ACHN (cell line): Measurements from ENCODE around the gene UMOD.
A peak's percentile ranks its signal among the peaks of the same experiment; 100 is the strongest.

Experiments
- DNase-seq: peaks from one replicate; pipeline ENCODE4 v3.0.0-alpha.2; 2015
- in situ Hi-C: cut with HindIII; loops from 2 replicates; pipeline ENCODE4 v1.10.0; 2017; ENCODE audit warnings: low sequenced_read_pairs, low pct_ligation_motif_present, low pct_unique_long_range_greater_than_20kb

Gene UMOD

DNA sequence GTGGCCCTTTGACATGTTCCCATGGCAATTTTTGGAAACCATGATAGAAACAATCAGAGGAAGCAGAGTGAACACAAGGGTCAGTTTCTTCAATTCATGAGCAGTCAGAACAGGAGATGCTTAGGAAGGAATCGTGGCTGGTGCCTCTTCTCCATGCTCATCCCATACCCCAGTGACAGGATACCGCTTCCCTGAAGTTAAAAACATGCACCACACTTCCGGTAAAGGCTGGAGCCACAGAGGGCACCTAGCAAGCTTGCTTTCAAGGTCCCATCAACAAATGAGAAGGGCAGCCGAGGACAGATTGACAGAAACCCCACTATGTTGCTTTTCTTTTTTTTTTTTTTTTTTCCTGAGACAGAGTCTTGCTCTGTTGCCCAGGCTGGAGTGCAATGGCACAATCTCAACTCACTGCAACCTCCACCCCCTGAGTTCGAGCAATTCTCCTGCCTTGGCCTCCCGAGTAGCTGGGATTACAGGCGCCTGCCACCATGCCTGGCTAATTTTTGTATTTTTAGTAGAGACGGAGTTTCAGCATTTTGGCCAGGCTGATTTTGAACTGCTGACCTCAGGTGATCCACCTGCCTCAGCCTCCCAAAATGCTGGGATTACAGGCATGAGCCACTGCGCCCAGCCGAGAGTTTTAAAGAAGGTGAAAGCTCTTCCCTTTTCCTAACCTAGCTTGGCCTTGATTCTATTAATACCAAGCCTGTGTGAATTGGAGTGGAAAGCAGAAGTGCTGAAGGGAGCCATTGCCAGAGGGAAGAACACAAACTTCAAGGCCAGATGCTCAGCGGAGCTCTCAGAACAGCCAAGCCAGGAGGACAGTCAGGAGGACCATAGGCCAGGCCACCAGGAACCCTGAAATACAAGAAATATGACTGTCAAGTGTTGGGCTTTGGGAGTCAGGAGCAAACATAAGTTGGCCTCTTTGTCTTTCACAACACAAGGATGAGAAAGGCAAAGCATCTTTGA, 41.8 kb downstream of the UMOD start:
- no peak for DNase-seq
- in situ Hi-C loops, result no loop called here

DNA sequence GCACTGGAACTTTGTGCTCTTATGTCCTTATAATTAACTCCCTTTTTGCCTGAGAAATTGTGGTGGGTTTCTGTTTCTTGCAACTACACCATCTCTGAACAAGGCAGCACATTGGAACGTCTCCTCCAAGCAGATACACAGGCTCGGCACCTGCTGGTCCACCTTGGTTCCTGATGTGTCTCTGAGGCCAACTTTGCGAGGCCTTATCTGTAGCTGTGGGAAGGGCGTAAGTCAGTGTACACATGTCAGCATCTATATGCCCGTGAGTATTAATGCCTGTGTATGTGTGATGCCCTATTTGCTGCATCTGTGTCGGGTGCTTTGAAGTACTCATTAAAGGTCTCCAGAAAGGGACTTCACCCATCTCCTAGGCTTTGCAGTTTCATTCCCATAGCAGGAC, 42.7 kb downstream of the UMOD start:
- in situ Hi-C loops, result no loop called here
- DNase-seq, result no peak

DNA sequence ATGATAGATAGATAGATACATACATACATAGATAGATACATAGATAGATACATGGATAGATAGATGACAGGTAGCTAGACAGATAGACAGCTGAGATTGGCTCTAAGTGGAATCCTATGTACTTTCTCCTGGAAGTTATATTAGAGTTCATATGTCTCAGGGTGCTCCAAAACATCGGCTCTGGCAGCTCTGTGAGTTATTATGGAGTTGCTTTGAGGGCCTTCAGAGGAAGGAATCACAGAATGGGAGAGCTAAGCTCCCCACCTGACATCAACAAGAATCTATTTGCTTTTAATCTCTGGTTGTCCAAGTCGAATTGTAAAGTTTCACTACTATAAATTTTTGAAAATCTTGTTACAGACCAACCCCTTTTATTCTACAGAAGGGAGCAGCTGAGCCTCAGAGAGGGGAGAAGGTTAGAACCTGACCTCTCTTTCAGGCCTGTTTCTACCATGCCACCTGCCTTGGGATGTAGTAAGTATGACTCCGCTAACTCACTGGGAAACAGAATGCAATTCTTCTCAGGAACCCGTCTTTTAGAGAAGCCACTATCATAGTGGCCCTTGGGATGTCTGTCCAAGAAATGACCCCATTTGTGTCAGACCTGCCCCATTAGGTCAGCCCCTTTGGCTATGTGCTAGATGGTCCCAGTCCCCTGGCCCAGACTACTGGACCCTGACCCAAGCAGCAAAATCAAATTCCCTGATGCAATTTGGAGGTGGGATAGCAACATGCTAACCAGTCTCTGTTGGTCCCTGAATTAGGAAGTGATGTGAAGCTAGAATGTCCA, 43.5 kb downstream of the UMOD start:
- no peak for DNase-seq
- in situ Hi-C loops, result no loop called here

DNA sequence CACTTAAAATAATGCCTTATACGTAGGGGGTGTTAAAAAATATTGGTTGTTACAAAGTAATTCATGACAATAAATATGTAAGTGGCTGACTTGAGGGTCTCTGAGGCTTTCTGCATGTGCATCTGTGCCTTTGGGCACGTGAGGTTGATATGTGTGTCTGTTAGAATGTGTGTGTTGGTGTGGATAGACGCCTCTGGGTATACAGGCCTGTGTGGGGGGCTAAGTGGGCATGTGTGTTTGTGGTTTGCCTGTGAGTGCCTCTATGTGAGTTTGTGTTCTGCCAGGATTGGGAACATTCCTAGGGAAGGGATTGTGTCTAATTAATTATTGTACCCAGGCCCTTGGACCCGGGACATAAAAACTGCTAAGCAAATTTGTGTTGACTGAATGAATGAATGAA, 44.2 kb downstream of the UMOD start:
- in situ Hi-C loops, result no loop called here
- DNase-seq, result no peak

- no peak for DNase-seq
- in situ Hi-C loops, result no loop called here
Measured at GRCh38 chr16:20307791-20308190, 44.7 kb downstream of the UMOD start.

DNA sequence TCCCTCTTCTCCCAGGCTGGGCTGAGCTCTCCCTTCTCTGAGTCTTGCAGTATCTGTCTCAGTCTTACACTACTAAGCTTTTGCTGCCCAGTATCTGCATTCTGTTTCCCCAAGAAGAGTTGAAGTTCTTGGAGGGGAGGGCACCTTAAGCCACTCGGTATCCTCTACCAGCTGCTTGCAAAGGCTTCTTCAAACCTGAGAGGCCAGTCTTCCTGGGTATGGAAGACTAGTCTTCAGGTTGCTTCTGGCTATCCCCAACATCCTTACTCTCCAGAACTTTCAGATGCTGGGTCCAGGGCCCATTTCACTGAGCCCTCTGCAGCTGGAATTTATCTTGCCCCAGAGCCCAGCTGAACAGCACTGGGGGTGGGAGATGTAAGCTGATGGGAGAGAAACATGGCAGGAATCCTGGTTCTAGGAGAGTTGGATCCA, 45.3 kb downstream of the UMOD start:
- in situ Hi-C loops, result no loop called here
- DNase-seq, result no peak

- in situ Hi-C loops, result no loop called here
- no peak for DNase-seq
Measured at GRCh38 chr16:20306401-20306800, 46.1 kb downstream of the UMOD start.

- DNase-seq, result no peak
- in situ Hi-C loops, result no loop called here
Measured at GRCh38 chr16:20303012-20303411, 49.5 kb downstream of the UMOD start.

GRCh38 chr16:20302389-20302788, 50.1 kb downstream of the UMOD start:
- in situ Hi-C loops, result no loop called here
- no peak for DNase-seq

DNA sequence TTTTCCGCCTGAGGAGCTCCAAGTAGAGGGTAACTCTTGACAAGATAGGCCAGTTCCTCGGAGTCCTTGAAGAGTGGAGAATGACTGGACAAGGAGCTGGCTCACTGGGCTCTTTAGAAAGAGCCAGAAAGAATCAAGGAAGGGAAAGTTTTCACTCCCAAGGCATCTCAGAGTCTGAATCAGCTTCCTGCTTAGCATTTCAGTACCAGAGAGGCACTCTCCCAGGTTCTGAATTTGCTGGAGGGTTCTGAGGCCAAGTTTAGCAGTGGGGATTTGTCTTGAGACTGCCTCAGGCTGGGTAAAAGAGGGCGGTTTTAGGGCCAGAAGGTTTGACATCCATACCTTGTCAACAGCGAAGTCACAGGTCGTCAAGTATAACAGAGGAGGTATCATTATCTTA, 50.7 kb downstream of the UMOD start:
- DNase-seq, result no peak
- in situ Hi-C loops, result no loop called here

DNA sequence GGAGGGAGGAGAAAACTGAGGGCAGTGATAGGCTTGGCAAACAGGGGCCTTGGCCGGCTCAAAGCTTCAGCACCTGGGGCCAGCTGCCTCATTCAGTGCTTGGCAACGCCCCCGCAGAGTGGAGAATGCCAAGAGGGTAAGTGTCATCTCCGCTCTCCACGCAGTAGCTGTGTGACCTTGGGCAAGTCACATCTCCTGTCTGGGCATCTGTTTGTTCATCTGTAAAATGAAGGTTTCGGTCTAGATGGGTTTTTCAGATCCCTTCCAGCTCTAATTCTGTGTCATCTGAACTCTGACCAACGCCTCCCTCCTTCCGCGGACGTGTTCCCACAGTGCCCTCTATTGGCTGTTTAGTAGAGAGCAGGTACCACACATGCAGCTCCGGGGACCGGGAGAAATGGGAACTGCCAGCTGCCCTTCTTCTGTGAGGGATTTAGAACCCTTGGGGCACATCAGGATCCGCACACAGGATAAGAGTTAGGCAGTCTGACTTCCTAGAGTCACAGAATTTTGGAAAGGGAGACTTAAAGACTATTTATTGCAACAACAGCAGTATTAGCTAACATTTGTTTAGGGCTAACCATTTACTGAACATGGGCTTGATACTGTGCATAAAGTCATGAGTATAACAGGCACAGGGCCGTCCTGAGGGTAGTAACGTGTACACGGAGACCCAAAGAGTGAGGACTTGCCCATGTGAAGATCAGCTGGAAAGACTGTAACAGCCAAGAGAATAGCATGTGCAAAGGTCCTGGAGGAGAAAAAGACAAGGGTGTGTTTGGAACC, 52.0 kb downstream of the UMOD start:
- DNase-seq, result peak; percentile 73
- in situ Hi-C loops, result no loop called here

GRCh38 chr16:20298452-20298851, 54.1 kb downstream of the UMOD start:
- in situ Hi-C loops, result no loop called here
- no peak for DNase-seq

GRCh38 chr16:20291208-20292206, 61.0 kb downstream of the UMOD start:
- in situ Hi-C loops, result no loop called here
- DNase-seq, result no peak

DNA sequence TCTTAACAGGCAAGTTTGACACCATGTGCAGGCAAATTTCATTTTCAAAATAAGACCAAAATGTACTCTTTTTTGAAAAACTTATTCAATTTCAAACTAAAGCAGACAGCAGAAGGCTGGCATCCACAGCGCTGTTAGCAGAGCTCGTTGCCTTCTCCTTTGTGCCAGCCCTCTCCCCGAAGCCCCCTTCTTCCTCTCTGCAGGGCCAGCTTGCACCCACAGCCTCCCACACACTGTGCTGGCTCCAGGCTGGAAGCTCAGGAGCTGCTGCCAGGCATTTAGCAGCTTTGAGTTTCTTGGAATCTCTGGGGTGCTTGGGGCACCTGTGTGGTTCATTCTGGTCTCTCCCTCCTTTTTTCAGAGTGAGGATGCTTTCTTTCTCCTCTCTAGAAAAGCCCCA, 62.9 kb downstream of the UMOD start:
- DNase-seq, result no peak
- in situ Hi-C loops, result no loop called here

DNA sequence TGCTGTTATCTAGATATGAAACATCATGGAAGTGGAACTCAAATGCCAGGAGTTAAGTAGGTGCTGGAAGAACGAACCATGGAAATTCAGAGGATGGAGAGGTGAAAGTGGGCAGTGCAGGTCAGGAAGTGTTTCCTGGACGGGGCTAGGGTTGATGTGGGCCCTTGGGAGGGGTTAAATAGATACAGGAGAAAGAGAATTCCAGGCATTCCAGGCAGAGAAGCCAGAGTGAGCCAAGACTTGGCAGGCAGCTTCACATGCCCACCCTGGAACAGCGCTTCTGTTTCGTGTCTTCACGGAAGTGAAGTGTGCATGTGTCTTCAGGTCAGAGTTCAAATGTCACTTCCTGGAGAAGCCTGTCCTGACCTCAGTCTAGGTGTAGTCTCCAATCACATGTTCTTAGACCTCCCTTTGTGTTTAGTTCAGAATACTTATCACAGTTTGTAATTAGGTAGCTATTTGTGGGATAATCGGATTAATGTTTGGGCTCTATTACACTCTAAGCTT, 66.5 kb downstream of the UMOD start:
- in situ Hi-C loops, result no loop called here
- no peak for DNase-seq
